ENCODE data around the gene FARP1.

DNA sequence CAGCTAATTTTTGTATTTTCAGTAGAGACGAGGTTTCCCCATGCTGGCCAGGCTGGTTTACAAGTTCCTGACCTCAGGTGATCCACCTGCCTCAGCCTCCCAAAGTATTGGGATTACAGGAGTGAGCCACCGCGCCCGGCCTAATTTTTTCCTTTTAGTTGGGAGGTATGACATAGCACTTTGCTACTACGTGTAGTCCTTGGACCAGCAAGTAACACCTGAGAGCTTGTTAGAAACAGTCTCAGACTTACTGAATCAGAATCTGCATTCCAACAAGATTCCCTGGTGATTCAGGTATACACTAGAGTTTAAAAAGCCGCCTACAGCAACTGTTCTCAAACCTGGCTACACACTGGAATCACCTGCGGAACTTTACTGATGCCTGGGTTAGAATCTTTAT is 1.8 kb upstream of the FARP1 start:
- no peak for TF ChIP-seq POLR2A (IDR thresholded peaks at IDR 0.05)
- TF ChIP-seq, protein P1, sequence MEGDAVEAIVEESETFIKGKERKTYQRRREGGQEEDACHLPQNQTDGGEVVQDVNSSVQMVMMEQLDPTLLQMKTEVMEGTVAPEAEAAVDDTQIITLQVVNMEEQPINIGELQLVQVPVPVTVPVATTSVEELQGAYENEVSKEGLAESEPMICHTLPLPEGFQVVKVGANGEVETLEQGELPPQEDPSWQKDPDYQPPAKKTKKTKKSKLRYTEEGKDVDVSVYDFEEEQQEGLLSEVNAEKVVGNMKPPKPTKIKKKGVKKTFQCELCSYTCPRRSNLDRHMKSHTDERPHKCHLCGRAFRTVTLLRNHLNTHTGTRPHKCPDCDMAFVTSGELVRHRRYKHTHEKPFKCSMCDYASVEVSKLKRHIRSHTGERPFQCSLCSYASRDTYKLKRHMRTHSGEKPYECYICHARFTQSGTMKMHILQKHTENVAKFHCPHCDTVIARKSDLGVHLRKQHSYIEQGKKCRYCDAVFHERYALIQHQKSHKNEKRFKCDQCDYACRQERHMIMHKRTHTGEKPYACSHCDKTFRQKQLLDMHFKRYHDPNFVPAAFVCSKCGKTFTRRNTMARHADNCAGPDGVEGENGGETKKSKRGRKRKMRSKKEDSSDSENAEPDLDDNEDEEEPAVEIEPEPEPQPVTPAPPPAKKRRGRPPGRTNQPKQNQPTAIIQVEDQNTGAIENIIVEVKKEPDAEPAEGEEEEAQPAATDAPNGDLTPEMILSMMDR (IDR thresholded peaks at IDR 0.05) = no peak
